ENCODE measurements around the gene TDRD10. TPM values are rescaled to one million over a fixed set of nuclear protein-coding genes. Genes with fewer than 3 reads are reported as not detected.

Gene TDRD10
- polyA plus RNA-seq, 3 donors: not detected

- Mint-ChIP-seq H3K4me1 (peaks cover 8% of the 10 kb centered on the region), H3K4me3 (peak overlapping the region; percentile 27 to 80), H3K27ac (no peak overlapping the region), H3K36me3 (peaks cover 0 to 3% of the 10 kb centered on the region in 2 donors), H3K27me3 (ENCODE audit: low read depth in 3 of 3) (peaks cover 28 to 50% (median 37%) of the 10 kb centered on the region in 3 donors), H3K9me3 (peaks cover 0 to 6% (median 2%) of the 10 kb centered on the region in 7 donors)
- Histone ChIP-seq H3K79me2 (ENCODE audit: insufficient read depth, low read length) (no peaks in the 10 kb centered on the region), H3K4me2 (replicated peaks; ENCODE audit: extremely low read depth, low read length, poor library complexity, severe bottlenecking) (peak overlapping the region; percentile 34), H3K27me3 (ENCODE audit: control insufficient read depth in 2 of 2, insufficient read depth in 2 of 2, low read length in 2 of 2) (peaks cover 10 to 29% of the 10 kb centered on the region in 2 donors), H3K4me3 (replicated peaks in 1 of 3; ENCODE audit: low read depth in 2 of 3, low read length in 3 of 3) (peak overlapping the region in 1 of 3 experiments; percentile 17), H3K9ac (ENCODE audit: insufficient read depth, low read length, poor library complexity, severe bottlenecking) (no peak overlapping the region), H3K4me1 (ENCODE audit: control insufficient read depth in 1 of 2, insufficient read depth in 2 of 2, low read length in 2 of 2) (peaks cover 3 to 9% of the 10 kb centered on the region in 2 donors), H3K27ac (ENCODE audit: low read depth in 1 of 2, low read length in 2 of 2) (no peak overlapping the region), H3K9me3 (replicated peaks in 1 of 2; ENCODE audit: control insufficient read depth in 1 of 2, insufficient read depth in 1 of 2, low read length in 2 of 2) (no peaks in the 10 kb centered on the region), H2AFZ (ENCODE audit: insufficient read depth, low read depth, low read length, poor library complexity, severe bottlenecking) (no peak overlapping the region), H3K36me3 (replicated peaks in 1 of 2; ENCODE audit: control insufficient read depth in 1 of 2, insufficient read depth in 2 of 2, low read length in 2 of 2) (no peaks in the 10 kb centered on the region), H4K20me1 (ENCODE audit: insufficient read depth, low read length) (no peaks in the 10 kb centered on the region)
- 0% methylated on average over 2 of the region's 17 CpGs for WGBS (ENCODE audit: insufficient coverage)
- TF ChIP-seq CTCF (IDR thresholded peaks at IDR 0.05): no peak
- intact Hi-C loops (cut with micrococcal nuclease): no loop called here
- DNase-seq: no peak
Observed at GRCh38 chr1:154568157-154568815, 66.3 kb downstream of the TDRD10 start.

- no peaks in the 10 kb centered on the region for H3K36me3 ChIP-seq (replicated peaks in 1 of 2; ENCODE audit: control insufficient read depth in 1 of 2, insufficient read depth in 2 of 2, low read length in 2 of 2)
- H2AFZ ChIP-seq (ENCODE audit: insufficient read depth, low read depth, low read length, poor library complexity, severe bottlenecking): no peak overlapping the region
- peaks cover 4% of the 10 kb centered on the region for H4K20me1 ChIP-seq (ENCODE audit: insufficient read depth, low read length)
- 97% methylated on average over 51 of the region's 59 CpGs for WGBS (ENCODE audit: insufficient coverage)
- peaks cover 0 to 3% of the 10 kb centered on the region in 2 donors for H3K36me3 Mint-ChIP-seq
- H3K9me3 ChIP-seq (replicated peaks in 1 of 2; ENCODE audit: control insufficient read depth in 1 of 2, insufficient read depth in 1 of 2, low read length in 2 of 2): no peaks in the 10 kb centered on the region
- no peak overlapping the region for H3K27ac Mint-ChIP-seq
- peaks cover 8% of the 10 kb centered on the region for H3K4me1 Mint-ChIP-seq
- no peak overlapping the region for H3K4me2 ChIP-seq (replicated peaks; ENCODE audit: extremely low read depth, low read length, poor library complexity, severe bottlenecking)
- no peak for TF ChIP-seq CTCF (IDR thresholded peaks at IDR 0.05)
- no peak overlapping the region for H3K9ac ChIP-seq (ENCODE audit: insufficient read depth, low read length, poor library complexity, severe bottlenecking)
- H3K4me3 Mint-ChIP-seq: no peak overlapping the region
- H3K27me3 Mint-ChIP-seq (ENCODE audit: low read depth in 3 of 3): peaks cover 24 to 37% (median 26%) of the 10 kb centered on the region in 3 donors
- H3K9me3 Mint-ChIP-seq: peaks cover 0 to 6% (median 2%) of the 10 kb centered on the region in 7 donors
- peaks cover 3 to 9% of the 10 kb centered on the region in 2 donors for H3K4me1 ChIP-seq (ENCODE audit: control insufficient read depth in 1 of 2, insufficient read depth in 2 of 2, low read length in 2 of 2)
- intact Hi-C loops (cut with micrococcal nuclease): no loop called here
- no peak for DNase-seq
- no peak overlapping the region for H3K4me3 ChIP-seq (replicated peaks in 1 of 3; ENCODE audit: low read depth in 2 of 3, low read length in 3 of 3)
- H3K27ac ChIP-seq (ENCODE audit: low read depth in 1 of 2, low read length in 2 of 2): no peak overlapping the region
- H3K27me3 ChIP-seq (ENCODE audit: control insufficient read depth in 2 of 2, insufficient read depth in 2 of 2, low read length in 2 of 2): peaks cover 10 to 22% of the 10 kb centered on the region in 2 donors
- H3K79me2 ChIP-seq (ENCODE audit: insufficient read depth, low read length): no peaks in the 10 kb centered on the region
Observed at GRCh38 chr1:154571244-154571963, 69.4 kb downstream of the TDRD10 start.
